Adrenal gland (tissue), 12 donors: ENCODE measurements around the gene DRG1. TPM values are rescaled to one million over a fixed set of nuclear protein-coding genes. Genes with fewer than 3 reads are reported as not detected.

Experiments
- DNase-seq, 7 donors: peaks; one replicate each; pipeline ENCODE4 v3.0.0-alpha.2; 2019 to 2020
- H3K27ac ChIP-seq, 5 donors: fragments of 200-600 bp; sonication (generic) in 4 of 5; 1 replicate in 3 of 5; 2 replicates in 2 of 5; pipeline versions ENCODE4 v1.5.1 to v1.8.0; 2016 to 2020; ENCODE audit warnings: mild to moderate bottlenecking in 1 of 5
- H3K27me3 ChIP-seq: fragments of 200-600 bp; 2 replicates; pipeline ENCODE4 v1.8.0; 2021
- H3K36me3 ChIP-seq, 2 donors: fragments of 200-600 bp; replicated peaks in 1 of 2; 1 replicate in 1 of 2; 2 replicates in 1 of 2; pipeline versions ENCODE4 v1.5.1 to v1.8.0; 2018 to 2022
- H3K4me1 ChIP-seq, 2 donors: fragments of 200-600 bp; replicated peaks in 1 of 2; 1 replicate in 1 of 2; 2 replicates in 1 of 2; pipeline versions ENCODE4 v1.5.1 to v1.8.0; 2018 to 2021
- H3K4me3 ChIP-seq, 4 donors: fragments of 200-600 bp; sonication (generic) in 3 of 4; one replicate each; pipeline ENCODE4 v1.5.1; 2016 to 2018
- H3K9me3 ChIP-seq, 3 donors: fragments of 200-600 bp; sonication (generic) in 1 of 3; replicated peaks in 1 of 3; 1 replicate in 2 of 3; 2 replicates in 1 of 3; pipeline versions ENCODE4 v1.5.1 to v1.8.0; 2016 to 2021
- POLR2A ChIP-seq, 2 donors: fragments of 450-650 bp; IDR thresholded peaks; one replicate each; pipeline ENCODE4 v1.6.1; 2017; ENCODE audit warnings: antibody characterized with exemption in 2 of 2, mild to moderate bottlenecking in 2 of 2, moderate library complexity in 1 of 2
- WGBS, 4 donors: extraction: QIAGEN DNeasy Blood & Tissue Kit in 2 of 4; methylation state at CpG; one replicate each; pipeline versions ENCODE4 v1.1.5 to v1.1.7; 2013 to 2017; 5-methylcytosine and 5-hydroxymethylcytosine counted together
- intact Hi-C, 2 donors: fragments of 100-400 bp; cut with DNase I; formaldehyde crosslinking; loops; one replicate each; pipeline versions ENCODE4 v1.14.1 to v1.15.0; 2022 to 2023
- polyA plus RNA-seq, 3 donors: library from polyadenylated mRNA; stranded (reverse); fragments of 200-250 nt in 2 of 3; fragments of 350-450 nt in 1 of 3; fragmentation: Illumina TruSeq in 1 of 3; extraction: RNeasy Lipid Tissue Mini Kit (QIAGEN cat#74804) in 1 of 3; gene quantifications; one replicate each; pipeline ENCODE4 v1.2.3, GENCODE V29; 2013 to 2014
- total RNA-seq, 9 donors: library from RNA; depleted of rRNA in 4 of 9; stranded (reverse); fragments of >200 nt in 4 of 9; fragments of 120-200 nt in 1 of 9; fragmentation: NEBNext Ultra II Directional in 1 of 9; extraction: Animal tissue kit (Norgen Biotek cat#: 25700) in 1 of 9; gene quantifications; one replicate each; pipeline versions ENCODE4 v1.1.0 to v1.2.4, GENCODE V29; 2013 to 2023
- TF ChIP-seq, protein P1 (sequence below), 6 experiments: fragments of 450-650 bp in 4 of 6; fragments of 200-600 bp in 2 of 6; sonication (generic) in 1 of 6; IDR thresholded peaks; 1 replicate in 5 of 6; 2 replicates in 1 of 6; pipeline versions ENCODE4 v1.5.1 to v1.8.0; 2016 to 2021; ENCODE audit warnings: antibody characterized with exemption in 6 of 6, mild to moderate bottlenecking in 2 of 6, moderate library complexity in 1 of 6
- donor health status: healthy with polysubstance abuse.
- donor health status: Bipolar disorder and iron deficiency.
- donor health status: DM: yes; HTN: yes; CAD: no.
- donor health status: DM: no; HTN: no; CAD: no.
- donor health status: DM: no; HTN: no; CAD: no.
- donor health status: DM: yes; HTN: yes; CAD: no.

Gene DRG1
- total and polyA plus RNA-seq, 12 donors = 47.2 to 89.0 (median 65.0) TPM

DNA sequence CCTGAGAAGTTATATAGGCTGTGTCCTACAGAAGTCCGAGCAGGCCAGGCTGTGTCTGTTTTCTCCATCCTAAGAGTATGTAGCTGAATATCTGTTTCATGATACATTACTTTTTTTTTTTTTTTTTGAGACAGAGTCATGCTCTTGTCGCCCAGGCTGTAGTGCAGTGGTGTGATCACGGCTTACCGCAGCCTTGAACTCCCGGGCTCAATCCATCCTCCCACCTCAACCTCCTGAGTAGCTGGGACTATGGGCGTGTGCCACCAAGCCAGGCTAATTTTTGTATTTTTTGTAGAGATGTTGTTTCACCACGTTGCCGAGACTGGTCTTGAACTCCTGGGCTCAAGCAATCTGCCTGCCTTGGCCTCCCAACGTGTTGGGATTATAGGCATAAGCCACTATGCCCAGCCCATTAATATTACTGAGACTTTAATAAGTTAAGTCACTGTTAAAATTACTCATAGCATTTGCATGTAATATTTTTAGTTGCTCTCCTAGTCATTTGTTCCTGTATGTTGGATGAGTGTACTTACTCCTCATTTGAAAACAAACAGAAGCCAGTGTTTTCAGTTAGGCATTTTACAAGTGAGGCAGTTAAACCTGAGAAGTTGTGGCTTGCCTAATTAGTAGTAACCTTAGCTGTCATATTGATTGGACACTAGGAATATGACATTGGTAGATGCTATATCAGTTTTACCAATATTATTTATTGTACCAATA is 26.1 kb downstream of the DRG1 start:
- peak in 5 of 7 donors; percentile 42 to 61 (median 50) for DNase-seq
- WGBS, 4 donors = 56 to 64% (median 60%) methylated on average over 9 of the region's 9 CpGs
- Histone ChIP-seq H3K27ac (peak overlapping the region in 4 of 5 donors; percentile 27 to 70 (median 62)), H3K36me3 (peaks cover 0 to 92% of the 10 kb centered on the region in 2 donors), H3K9me3 (no peaks in the 10 kb centered on the region), H3K4me1 (peaks cover 0 to 28% of the 10 kb centered on the region in 2 donors), H3K27me3 (no peaks in the 10 kb centered on the region), H3K4me3 (no peak overlapping the region)
- intact Hi-C loops = no loop called here
- TF ChIP-seq, protein P1, sequence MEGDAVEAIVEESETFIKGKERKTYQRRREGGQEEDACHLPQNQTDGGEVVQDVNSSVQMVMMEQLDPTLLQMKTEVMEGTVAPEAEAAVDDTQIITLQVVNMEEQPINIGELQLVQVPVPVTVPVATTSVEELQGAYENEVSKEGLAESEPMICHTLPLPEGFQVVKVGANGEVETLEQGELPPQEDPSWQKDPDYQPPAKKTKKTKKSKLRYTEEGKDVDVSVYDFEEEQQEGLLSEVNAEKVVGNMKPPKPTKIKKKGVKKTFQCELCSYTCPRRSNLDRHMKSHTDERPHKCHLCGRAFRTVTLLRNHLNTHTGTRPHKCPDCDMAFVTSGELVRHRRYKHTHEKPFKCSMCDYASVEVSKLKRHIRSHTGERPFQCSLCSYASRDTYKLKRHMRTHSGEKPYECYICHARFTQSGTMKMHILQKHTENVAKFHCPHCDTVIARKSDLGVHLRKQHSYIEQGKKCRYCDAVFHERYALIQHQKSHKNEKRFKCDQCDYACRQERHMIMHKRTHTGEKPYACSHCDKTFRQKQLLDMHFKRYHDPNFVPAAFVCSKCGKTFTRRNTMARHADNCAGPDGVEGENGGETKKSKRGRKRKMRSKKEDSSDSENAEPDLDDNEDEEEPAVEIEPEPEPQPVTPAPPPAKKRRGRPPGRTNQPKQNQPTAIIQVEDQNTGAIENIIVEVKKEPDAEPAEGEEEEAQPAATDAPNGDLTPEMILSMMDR (IDR thresholded peaks at IDR 0.05) = no peak
- peak in 1 of 2 donors; percentile 26 for TF ChIP-seq POLR2A (IDR thresholded peaks at IDR 0.05)

DNA sequence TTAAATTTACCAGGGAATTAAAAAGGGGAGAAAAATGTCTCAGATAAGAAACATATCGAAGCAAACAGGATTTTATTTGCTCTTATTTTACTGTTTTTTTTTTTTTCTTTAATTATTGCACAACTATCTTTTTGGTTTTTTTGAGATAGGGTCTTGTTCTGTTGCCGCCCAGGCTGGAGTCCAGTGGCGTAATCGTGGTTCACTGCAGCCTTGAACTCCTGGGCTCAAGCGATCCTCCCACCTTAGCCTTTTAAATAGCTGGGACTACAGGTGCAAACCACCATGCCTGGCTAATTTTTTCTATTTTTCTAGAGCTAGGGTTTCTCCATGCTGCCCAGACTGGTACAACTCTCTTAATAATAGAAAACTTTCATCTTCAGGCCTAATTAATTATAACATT is 32.5 kb downstream of the DRG1 start:
- DNase-seq = peak in 6 of 7 donors; percentile 46 to 71 (median 52)
- no peaks in the 10 kb centered on the region for H3K9me3 ChIP-seq
- peaks cover 0 to 82% of the 10 kb centered on the region in 2 donors for H3K36me3 ChIP-seq
- intact Hi-C loops = loop anchor here in 1 of 2 donors (10.0 kb wide), 1 partner anchor 53 kb away; the partner anchor contains the start of gene EIF4ENIF1
- no peaks in the 10 kb centered on the region for H3K27me3 ChIP-seq
- H3K4me1 ChIP-seq = peaks cover 9 to 29% of the 10 kb centered on the region in 2 donors
- no peak for TF ChIP-seq POLR2A (IDR thresholded peaks at IDR 0.05)
- TF ChIP-seq, protein P1 (IDR thresholded peaks at IDR 0.05) = no peak
- 33 to 62% (median 54%) methylated on average over 5 of the region's 5 CpGs for WGBS, 4 donors
- H3K4me3 ChIP-seq = no peak overlapping the region
- peak overlapping the region in 2 of 5 donors; percentile 4 to 6 for H3K27ac ChIP-seq

DNA sequence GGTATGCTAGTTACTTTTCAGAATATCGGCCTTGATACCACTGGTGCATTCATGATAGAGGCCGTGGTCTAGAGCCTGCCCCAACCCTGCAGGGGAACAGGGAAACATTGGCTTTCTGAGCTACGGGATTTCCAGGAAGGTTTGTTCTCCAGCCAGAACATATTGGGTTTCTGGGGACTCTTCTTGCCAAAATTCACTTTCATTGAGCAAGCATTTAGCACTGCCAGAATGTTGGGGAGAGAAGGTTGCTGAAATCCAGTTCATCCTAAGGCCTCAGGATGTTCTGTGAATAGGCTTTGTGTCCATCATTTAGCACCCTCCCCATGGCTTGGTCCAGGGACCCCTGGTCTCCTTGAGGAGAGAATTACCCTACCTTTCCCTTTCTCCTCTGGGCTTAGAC is 36.7 kb downstream of the DRG1 start:
- peak overlapping the region in 2 of 5 donors; percentile 13 to 41 for H3K27ac ChIP-seq
- no peaks in the 10 kb centered on the region for H3K9me3 ChIP-seq
- no peak for DNase-seq
- H3K36me3 ChIP-seq = peaks cover 0 to 92% of the 10 kb centered on the region in 2 donors
- intact Hi-C loops = loop anchor here in 1 of 2 donors (10.0 kb wide), 1 partner anchor 49 kb away; the partner anchor contains the start of gene EIF4ENIF1
- H3K4me3 ChIP-seq = no peak overlapping the region
- H3K4me1 ChIP-seq = peaks cover 9 to 22% of the 10 kb centered on the region in 2 donors
- H3K27me3 ChIP-seq = no peaks in the 10 kb centered on the region
- TF ChIP-seq, protein P1 (IDR thresholded peaks at IDR 0.05) = no peak
- TF ChIP-seq POLR2A (IDR thresholded peaks at IDR 0.05) = no peak
- 70 to 89% (median 77%) methylated on average over 1 to 3 of the region's 3 CpGs for WGBS, 4 donors

DNA sequence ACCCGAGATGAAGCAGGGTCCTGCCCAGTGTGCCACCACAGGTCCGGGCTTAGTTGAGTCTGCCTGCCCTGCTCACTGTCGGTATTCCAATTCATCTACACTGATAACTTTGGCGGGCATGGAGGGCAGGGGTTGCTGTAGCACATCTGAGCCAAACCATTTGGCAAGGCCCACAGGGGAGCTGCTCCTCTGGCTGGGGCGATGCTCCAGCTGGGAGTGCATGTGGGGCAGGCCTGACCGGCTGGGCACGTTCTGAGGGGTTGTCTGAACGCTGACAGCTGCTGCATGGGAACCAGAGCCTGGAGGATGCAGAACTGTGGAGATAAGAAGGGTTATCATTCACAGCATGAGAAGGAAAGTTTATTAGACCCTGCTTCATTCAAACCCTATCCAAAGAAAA is 40.4 kb downstream of the DRG1 start:
- peak in 1 of 7 donors; percentile 50 for DNase-seq
- WGBS, 4 donors = 79 to 88% (median 84%) methylated on average over 5 to 8 of the region's 8 CpGs

More for the DNA sequence above, 40.4 kb downstream of the DRG1 start:
- H3K4me3 ChIP-seq = no peak overlapping the region
- no peaks in the 10 kb centered on the region for H3K9me3 ChIP-seq
- H3K4me1 ChIP-seq = peaks cover 8 to 33% of the 10 kb centered on the region in 2 donors
- H3K36me3 ChIP-seq = peaks cover 0 to 94% of the 10 kb centered on the region in 2 donors
- intact Hi-C loops = loop anchor here in 1 of 2 donors (10.0 kb wide), 1 partner anchor 45 kb away; the partner anchor contains the start of gene EIF4ENIF1
- H3K27ac ChIP-seq = no peak overlapping the region
- H3K27me3 ChIP-seq = no peaks in the 10 kb centered on the region
- TF ChIP-seq POLR2A (IDR thresholded peaks at IDR 0.05) = no peak
- TF ChIP-seq, protein P1 (IDR thresholded peaks at IDR 0.05) = no peak
